Right lung (tissue), 5 donors: ENCODE measurements around the gene ZNF286A. TPM values are rescaled to one million over a fixed set of nuclear protein-coding genes. Genes with fewer than 3 reads are reported as not detected.
"Not testable (repeated sequence)": the region's sequence is repeated elsewhere in the genome, so short reads cannot be mapped to it uniquely, and the experiment has no call there.

Source experiments
- DNase-seq, 2 donors: peaks; one replicate each; pipeline ENCODE4 v3.0.0-alpha.2; 2013
- polyA plus RNA-seq, 5 donors: library from polyadenylated mRNA; unstranded; fragments of 120-200 nt; gene quantifications; one replicate each; pipeline versions ENCODE4 v1.2.1 to v1.2.3, GENCODE V29; 2013; ENCODE audit warnings: inconsistent platforms in 1 of 5, low replicate concordance in 1 of 5; ENCODE audit not compliant: insufficient read length in 5 of 5, insufficient read depth in 1 of 5

The ZNF286A gene
- polyA plus RNA-seq, 5 donors, result 27.6 to 57.1 (median 50.0) TPM

DNA sequence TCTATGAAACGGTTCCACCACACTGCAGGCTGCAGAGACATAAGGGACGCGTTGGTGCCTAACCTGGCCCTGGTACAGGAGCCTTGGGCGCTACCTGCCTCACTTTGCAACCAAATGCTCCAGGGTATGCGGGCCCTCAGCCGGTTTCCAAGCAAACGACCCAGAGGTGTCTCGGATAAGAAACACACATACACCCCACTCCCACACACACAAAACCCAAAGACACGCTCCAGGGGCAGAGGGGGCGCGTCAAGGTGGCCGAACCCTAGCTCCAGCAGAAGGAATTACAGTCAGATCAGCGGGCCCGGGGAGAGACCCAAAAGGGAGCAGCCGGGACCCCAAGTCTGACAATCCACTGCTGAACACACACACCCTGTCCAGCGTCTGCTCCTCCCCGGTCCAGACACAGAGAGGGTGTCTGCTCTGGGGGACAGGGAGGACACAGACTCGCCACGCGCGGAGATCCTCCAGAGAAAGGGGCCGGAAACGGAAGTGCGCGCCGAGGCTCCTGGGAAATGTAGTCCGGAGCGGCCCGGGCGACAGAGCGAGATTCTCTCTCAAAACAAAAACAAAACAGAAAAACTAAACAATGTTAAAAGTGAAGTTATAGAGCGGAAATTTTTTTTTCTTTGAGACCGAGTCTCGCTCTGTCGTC lies 15.6 kb upstream of the ZNF286A start, which contains the start of gene TRIM16:
Gene TRIM16, minus strand, starts transcription at position 488 of the 655 bp plus-strand sequence. CDS start 32,702 bp downstream, outside the sequence.
- peak; percentile 61 to 67 for DNase-seq

DNA sequence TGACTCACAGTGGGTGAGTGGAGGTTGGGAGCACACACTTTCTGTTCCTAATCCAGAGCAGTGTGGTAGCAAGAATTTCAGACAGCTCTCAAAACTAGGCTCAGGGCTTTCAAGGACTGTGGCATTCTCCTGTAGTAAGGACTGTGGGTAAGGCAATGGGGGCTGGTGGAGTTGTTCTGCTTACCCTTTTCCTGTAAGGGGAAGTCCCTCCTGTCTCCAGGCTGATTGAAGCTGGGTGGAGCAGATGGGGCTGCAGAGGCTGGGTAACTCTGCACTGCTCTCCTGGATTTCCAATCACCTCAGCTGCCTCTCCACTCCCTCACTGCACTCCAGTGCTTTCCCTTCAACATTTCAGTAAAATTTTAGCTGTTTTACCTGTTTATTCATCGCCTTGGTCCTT lies 12.1 kb upstream of the ZNF286A start:
- DNase-seq, result not testable (repeated sequence)

DNA sequence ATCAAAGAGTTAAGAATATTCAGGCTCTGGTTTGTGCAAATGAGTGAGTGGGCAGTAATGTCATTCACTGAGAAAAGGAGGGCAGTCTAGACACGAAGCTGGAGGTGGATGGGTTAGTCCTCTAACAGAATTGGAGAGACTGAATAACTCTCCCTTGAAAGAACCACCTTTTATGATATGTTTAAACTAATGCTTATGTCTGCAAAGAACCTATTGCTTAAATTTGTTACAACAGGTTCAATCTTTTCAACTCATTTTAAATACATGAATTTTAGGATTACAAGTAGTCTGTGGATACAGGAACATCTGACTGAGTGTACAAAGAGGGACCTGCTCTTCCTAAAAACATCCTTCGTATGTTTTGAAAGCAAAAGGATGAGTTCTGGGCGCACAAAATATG lies 585 bp upstream of the ZNF286A start:
- DNase-seq, result not testable (repeated sequence)

DNA sequence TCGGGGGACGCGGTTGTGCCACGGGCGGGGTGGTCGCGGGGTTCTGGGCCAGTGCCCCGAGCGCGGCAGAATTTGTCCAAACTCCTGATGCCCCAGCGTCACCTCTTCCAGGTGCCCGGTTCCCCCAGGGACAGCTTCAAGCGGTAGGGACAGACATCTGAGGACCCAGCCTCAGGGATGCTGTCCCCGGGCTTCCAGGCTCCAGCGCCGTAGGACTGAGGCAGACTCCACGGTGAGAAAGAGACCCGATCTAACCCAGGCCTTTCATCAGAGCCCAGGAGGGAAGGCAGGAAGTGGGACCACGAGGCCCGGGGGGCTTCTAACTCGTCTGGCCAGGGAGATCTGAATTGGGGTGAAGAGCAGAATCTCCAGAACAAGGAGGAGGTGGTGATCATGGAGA lies 385 bp downstream of the ZNF286A start:
- not testable (repeated sequence) for DNase-seq

DNA sequence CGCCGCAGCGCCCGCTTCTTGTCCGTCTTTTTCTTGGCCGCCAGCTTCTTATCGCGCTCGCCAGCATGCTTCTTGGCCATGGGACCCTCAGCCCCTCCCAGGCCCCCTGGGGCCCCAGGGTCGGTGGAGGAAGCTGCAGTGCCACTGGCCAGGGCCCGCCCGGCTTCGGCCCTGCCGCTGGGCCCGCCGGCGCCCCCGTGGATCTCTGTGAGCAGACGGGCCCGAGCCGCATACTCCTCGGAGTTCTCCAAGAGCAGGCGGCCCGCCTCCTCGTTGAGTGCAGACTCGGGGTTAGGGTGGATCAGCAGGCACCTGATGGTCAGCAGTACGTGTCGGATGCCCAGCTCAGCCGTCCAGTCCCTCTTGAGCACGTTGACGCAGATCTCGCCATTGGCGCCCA lies 4.7 kb downstream of the ZNF286A start:
- not testable (repeated sequence) for DNase-seq

DNA sequence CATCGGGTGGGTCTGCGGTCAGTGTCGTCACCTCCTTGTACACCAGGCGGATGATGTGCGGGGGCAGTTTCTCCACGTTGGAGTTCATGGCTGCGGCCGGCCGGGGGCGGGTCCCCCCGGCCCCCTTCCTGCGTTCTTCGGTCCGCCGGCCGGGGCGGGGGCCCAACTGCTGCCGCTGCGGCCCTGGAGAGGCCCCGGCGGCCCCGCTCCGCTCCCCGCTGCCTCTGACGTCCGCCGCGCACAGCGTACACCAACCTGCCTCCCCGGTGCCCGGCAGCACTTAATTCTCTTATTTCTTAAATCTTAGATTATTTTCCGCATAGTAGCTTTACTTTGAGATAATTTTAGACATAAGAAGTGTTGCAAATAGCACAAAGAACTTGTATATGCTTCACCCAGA lies 5.3 kb downstream of the ZNF286A start:
- DNase-seq, result not testable (repeated sequence)

DNA sequence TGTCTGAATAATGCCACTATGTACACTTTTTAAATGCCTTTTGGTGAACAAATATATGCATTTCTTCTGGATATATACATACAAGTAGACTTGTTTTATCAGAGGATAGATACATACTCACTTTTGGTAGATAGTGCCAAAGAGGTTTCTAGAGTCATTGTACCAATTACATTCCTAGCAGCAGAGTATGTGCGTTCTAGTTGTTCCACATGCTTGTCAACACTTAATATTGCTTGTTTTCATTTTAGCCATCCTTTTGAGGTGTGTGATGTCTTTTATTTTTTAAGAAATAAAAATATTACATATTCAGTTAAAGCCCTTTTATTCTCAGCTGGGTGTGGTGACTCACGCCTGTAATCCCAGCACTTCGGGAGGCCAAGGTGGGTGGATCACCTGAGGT lies 9.3 kb downstream of the ZNF286A start:
- not testable (repeated sequence) for DNase-seq

DNA sequence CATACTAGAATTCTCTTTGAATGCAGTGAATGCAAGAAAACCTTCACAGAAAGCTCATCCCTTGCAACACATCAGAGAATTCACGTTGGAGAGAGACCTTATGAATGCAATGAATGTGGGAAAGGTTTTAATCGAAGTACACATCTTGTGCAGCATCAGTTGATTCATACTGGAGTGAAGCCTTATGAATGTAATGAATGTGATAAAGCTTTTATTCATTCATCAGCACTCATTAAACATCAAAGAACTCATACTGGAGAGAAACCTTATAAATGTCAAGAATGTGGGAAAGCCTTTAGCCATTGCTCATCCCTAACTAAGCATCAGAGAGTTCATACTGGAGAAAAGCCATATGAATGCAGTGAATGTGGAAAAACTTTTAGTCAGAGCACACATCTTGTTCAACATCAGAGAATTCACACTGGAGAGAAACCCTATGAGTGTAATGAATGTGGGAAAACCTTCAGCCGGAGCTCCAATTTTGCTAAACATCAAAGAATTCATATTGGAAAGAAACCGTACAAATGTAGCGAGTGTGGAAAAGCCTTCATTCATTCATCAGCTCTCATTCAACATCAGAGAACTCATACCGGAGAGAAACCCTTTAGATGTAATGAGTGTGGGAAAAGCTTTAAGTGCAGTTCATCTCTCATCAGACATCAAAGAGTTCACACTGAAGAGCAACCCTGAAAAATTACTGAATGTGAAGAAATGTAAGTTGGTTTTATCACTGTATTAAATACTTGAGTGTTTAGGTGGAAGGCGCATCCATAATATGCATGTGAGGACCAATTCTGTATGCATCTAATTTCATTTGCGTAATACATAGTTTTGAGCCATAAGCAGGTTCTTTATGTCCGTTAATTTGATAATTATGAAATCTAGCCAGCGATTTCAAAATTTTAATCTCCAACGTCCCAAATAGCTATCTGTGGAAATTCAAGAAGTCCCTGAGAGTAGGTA lies 17.3 kb downstream of the ZNF286A start:
- DNase-seq, result not testable (repeated sequence)

DNA sequence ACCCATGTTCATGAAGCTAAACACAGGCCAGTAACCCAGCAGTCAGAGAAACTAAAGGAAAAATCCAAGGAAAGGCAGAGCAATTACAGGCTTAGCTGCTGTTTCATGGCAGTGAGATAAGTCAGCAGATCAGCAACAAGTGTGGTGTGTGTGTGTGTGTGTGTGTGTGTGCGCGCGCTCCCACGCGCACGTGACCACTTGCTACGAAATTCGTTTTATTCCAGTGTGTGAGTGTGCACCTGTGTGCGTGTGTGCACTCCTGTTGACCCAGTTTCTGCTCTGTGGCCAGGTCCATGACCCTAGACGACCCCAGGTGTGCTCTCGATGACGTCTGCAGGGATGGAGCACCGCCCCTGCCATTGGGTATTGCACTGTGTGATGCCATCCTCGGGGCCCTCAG lies 31.0 kb downstream of the ZNF286A start:
- DNase-seq, result not testable (repeated sequence)

DNA sequence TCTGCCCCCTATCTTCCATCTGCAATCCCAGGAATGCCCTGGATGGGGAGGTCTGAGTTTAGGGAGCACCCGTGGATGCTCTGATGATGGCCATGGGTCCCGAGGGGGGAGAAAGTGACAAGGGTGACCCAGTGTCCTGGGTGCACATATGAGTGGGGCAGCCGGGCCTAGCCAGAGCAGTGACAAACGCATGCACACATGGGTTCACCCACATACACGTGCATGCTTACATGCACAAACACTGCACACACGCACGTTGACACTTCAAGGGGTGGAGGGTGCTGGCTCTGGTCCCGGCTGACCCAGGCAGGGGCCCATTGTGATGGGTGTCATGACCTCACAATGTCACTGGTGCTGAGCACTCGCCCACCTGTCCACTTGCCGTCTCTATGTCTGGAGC lies 32.3 kb downstream of the ZNF286A start, which contains the start of gene TBC1D26:
Gene TBC1D26, plus strand, starts transcription at position 384 of the 400 bp plus-strand sequence. CDS start 3,066 bp downstream, outside the sequence.
- not testable (repeated sequence) for DNase-seq

DNA sequence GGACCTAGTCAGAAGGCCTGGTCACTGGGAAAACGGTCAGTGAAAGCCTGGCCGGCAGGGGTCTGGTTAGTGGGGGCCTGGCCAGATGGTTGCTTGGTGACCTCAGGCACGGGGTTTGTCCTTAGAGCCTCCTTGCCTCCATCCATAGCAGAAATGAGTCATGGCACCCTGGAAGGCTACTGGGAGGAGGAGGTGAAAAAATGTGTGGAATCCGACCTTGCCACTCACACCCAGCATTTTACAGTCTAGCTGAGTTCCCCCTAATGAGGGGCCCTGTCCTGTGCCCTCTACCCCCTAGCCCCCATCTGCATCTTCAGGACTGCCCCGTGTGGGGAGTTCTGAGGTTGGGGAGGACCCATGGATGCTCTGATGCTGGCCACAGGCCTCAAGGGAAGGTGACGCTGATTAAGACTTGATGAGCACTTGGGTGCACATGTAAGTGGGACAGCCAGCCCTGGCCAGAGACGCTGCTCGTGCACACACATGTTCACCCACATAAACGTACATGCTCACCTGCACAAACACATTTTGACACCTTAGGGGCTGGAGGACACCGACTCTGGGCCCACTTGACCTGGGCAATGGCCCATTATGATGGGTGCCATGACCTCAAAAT lies 33.7 kb downstream of the ZNF286A start:
- not testable (repeated sequence) for DNase-seq

DNA sequence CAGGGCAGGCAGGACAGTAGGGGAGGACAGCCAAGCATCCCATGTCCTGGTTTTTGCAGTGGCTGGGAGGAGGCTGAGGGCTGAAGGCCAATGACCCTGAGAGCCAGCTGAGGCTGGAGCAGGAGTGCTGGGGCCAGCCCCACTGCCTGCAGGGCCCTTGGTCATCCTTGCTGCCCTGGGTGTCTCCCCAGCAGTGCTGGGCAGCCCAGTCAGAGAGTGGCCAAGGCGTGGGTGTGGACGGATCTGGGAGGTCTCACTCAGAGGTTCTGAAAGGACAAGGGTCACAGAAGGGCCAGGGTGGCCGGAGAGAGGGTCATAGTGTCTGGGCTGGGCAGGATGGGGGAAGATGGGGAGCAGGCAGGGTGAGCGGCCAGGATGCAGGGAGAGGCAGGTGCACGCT lies 37.0 kb downstream of the ZNF286A start:
- not testable (repeated sequence) for DNase-seq

DNA sequence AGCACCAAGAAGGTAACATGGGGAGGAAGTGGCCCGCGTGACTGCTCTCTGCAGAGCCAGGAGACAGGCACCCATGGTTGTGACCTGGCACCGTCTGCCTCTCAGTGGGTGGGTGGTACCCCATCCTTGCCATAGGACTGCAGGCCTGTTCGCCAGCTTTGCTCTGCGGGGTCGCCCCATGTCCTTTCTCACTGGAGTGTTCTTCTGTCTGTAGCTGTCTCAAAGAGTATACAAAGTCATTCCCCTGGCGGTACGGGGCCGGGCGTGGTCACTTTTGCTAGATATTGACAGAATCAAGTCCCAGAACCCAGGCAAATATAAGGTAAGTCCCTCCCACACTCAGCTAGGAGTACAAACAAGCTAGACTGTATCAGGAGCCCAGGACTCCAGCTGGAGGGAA lies 38.5 kb downstream of the ZNF286A start:
- DNase-seq, result no peak

DNA sequence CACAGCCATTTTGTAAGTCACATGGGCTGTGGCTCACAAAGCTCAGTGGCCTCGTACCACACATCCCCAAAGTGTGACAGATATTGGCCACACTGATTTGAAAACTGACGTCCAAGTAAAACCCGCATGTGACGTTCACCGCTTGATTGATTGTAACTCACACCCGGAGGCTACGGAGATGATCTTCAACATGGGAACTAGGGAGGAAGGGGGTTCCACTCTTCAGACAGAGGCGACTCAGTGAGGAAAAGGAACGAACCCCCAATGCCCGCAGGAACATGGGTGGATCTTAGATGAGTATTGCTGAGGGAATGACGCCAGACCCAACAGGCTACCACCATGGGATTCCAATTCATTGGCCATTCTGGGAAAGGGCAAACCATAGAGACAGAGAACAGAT lies 39.7 kb downstream of the ZNF286A start:
- DNase-seq, result not testable (repeated sequence)

DNA sequence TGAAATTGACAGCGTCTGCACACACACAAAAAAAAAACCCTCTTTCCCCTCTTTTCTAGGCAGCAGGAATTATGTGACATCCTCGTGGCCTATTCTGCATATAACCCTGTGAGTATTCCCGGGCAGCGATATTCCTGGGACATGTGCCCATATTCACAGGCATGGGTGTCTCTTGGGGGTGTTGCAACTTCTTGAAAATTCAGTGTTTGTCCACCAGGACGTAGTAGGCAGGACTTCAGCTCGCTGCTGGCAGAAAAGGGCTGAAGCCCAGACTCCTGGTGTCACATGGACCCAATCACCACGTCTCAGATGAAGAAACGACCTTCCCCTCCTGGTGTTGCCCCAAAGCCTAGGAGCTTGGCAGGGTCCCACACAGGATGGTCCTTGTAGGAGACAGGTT lies 40.5 kb downstream of the ZNF286A start:
- DNase-seq, result not testable (repeated sequence)

DNA sequence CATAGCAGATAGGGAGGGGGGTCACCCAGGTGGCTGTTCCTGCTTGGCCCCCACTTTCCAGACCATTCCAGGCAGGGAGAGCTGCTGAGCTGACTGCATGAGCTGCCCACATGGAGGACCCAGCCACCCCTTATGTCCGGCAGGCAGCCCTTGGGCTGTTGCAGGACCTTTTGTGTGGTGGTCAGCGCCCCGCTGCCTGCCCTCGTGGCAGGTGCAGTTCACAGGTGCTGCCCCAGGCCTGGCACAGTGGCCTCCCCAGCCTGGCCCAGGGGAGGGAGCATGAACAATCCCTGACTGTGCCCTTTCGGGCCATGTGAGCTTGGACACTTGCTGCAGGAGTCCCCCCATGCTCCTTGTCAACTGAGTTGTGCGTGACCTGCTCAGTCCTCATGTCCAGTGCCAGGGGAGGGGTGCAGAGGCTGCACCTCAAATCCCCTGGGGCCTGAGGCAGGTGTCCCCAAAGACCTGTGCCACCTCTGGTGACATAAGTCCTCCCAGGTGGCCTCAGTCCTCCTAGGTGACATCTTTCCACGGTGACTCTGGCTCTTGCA lies 41.1 kb downstream of the ZNF286A start:
- no peak for DNase-seq

DNA sequence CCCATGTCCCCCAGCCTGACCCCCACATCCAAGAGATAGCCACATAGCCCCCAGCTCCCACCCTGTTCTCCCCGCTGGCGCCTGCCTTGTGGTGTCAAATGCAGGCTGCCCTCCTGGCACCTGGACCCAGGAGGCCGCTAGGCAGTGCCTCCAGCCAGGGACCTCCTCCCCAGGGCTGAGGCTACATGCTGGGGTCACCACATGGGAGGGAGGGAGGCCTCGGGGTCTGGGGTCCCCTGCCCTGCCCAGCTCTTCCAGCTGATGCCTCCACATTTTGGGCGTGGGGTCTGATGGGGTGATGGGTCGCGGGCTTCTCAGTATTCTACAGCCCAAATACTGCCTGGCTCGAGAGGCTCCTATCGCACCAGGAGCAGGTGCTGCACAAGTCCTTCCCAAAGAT lies 42.1 kb downstream of the ZNF286A start:
- no peak for DNase-seq

DNA sequence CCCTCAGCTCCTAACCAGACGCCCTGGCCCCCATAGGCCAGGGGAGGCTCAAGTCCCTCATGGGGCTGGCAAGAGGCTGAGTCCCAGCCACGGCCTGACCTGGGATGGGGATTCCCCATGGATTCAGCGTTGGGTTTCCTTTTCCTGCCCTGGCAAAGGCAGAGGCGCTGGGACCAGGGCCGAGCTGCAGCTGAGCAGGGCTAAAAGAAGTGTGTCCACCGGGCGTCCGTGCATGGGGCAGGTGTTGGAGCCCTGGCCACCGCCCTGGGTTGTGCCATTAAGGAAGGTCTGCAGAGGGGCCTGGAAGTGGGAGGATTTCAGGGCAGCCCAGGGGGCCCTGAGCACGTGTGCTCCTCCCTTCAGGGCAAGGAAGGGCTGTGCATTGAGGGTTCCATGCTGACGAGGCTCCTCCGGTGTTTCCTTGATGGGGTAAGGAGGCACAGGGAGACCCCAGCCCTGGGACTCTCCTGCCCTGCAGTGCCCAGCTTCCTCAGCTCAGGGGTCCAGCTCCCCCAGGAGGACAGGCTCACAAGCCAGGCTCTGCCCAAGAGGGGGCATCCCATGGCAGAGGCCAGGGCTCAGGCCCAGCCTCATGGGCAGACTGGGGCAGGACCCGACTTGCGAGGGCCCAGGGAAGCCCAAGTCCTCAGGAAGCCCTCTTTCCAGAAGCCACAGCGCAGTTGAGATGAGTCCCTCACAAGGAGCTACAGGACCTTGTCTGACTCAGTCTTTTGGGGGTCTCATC lies 42.7 kb downstream of the ZNF286A start:
- no peak for DNase-seq

DNA sequence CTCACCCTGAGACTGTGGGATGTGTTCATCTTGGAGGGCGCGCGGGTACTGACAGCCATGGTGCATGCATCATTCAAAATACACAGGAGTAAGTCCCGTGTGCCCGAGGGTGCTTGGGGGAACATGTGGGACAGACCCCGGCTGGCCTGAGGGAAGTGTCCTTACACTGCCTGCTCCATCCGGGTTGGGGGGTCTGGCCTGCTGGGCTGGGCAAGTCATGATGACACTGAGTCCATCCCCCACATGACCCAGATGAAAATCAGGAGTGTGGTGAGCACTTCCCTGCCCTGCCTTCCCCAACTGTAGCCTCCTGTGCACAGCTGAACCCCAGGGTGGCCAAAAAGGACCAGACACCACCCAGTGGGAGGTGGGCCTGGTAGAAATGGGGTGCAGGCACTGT lies 43.4 kb downstream of the ZNF286A start:
- DNase-seq, result no peak

DNA sequence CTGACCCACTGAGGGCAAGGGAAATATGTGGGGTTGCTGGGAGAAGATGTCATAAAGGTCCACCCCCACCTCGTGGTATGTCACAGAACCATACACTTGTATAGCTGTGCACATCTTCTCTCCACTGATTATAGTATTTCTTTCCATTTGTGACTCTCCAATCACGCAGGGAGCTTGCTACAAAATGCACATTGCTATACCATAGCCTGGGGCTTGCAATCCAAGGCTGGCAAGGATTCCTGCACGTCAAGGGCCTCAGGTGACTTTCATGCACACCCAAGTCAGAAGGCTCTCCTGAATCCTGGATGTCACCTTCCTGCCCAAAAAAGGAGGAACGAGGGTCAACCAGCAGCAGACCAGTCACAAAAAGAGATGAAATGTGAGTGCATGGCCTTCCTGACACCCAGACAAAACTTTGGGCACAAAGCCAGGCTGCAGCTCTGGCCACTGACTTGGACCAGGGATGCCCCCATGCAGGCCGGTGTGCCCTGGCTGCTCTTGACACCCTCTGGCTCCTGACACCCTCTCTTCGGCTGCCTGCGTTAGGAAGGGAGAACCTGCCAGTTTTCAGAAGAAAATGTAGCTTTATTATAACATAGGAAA lies 44.6 kb downstream of the ZNF286A start:
- no peak for DNase-seq

DNA sequence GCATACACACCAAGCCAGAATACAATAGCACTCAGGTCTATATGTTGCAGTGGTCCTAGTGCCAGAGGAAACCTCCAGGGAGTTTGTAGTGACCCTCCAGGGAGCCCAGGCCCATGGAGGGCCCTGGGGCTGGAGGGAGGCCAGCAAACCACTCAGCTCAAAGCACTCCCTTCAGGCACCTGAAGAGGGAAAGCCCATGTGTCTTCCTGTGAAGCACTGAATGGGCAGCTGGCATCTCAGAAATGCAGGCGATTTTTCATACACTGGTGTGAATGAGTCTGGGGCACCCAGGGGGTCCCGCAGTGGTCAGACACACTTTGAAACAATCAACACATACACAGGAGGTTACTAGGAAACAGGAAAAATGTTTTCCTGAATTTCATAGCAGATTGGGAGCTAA lies 45.3 kb downstream of the ZNF286A start:
- peak; percentile 32 to 41 for DNase-seq
